H1 (cell line): Measurements from ENCODE around the gene SHH. TPM values are rescaled to one million over a fixed set of nuclear protein-coding genes. Genes with fewer than 3 reads are reported as not detected.

ENCODE experiments used
- CTCF ChIA-PET: fragments of 300-600 bp; sonication (Branson Sonifier 250); formaldehyde crosslinking; loops from one replicate; lab custom pipeline; 2021; ENCODE audit not compliant: partially characterized antibody; lab: Charles Lee
- POLR2A ChIA-PET: fragments of 300-600 bp; sonication (Branson Sonifier 250); formaldehyde crosslinking; loops from one replicate; lab custom pipeline; 2021; ENCODE audit warnings: inconsistent platforms; ENCODE audit not compliant: partially characterized antibody; lab: Charles Lee
- DNase-seq, 2 experiments: peaks; one replicate each; pipeline versions ENCODE4 v3.0.0 to v3.0.0-alpha.2; 2010 to 2022; ENCODE audit warnings: low spot score in 2 of 2, low read depth in 1 of 2, mixed read lengths in 1 of 2
- FAIRE-seq: peaks from 2 replicates; lab custom pipeline; 2011; peaks lifted over from hg19 to GRCh38; lab: Jason Lieb, UNC
- H2AFZ ChIP-seq: 2 replicates; pipeline ENCODE4 v1.8.1; 2012; ENCODE audit warnings: low read length, inconsistent platforms
- H2AK5ac ChIP-seq: 2 replicates; pipeline ENCODE4 v1.6.1; 2013; ENCODE audit warnings: low read depth, low read length
- H2BK120ac ChIP-seq: replicated peaks from 2 replicates; pipeline ENCODE3; 2013; ENCODE audit warnings: low read depth, low read length, inconsistent platforms
- H2BK12ac ChIP-seq: 2 replicates; pipeline ENCODE4 v1.6.1; 2013; ENCODE audit warnings: low read depth, low read length
- H2BK15ac ChIP-seq: 2 replicates; pipeline ENCODE4 v1.6.1; 2013; ENCODE audit warnings: low read length
- H2BK20ac ChIP-seq: 2 replicates; pipeline ENCODE4 v1.6.1; 2013; ENCODE audit warnings: low read length
- H2BK5ac ChIP-seq: 2 replicates; pipeline ENCODE4 v1.6.1; 2013; ENCODE audit warnings: low read depth, low read length
- H3K14ac ChIP-seq: 2 replicates; pipeline ENCODE4 v1.6.1; 2013; ENCODE audit warnings: inconsistent platforms; ENCODE audit not compliant: insufficient read length
- H3K18ac ChIP-seq: 2 replicates; pipeline ENCODE4 v1.6.1; 2013; ENCODE audit warnings: low read length; ENCODE audit errors: extremely low read depth
- H3K23ac ChIP-seq: 2 replicates; pipeline ENCODE4 v1.6.1; 2013; ENCODE audit warnings: inconsistent platforms; ENCODE audit not compliant: insufficient read length
- H3K23me2 ChIP-seq: 2 replicates; pipeline ENCODE4 v1.6.1; 2013; ENCODE audit warnings: low read depth, low read length
- H3K27ac ChIP-seq: 2 replicates; pipeline ENCODE4 v1.6.1; 2011; ENCODE audit warnings: low read depth, low read length, inconsistent platforms
- H3K27me3 ChIP-seq, 4 experiments: replicated peaks in 1 of 4; 1 replicate in 1 of 4; 2 replicates in 3 of 4; pipeline versions ENCODE4 v1.6.1 to v1.8.1; 2011 to 2013; ENCODE audit warnings: low read length in 3 of 4, mild to moderate bottlenecking in 3 of 4, inconsistent platforms in 2 of 4, mixed read lengths in 2 of 4, moderate library complexity in 1 of 4; ENCODE audit not compliant: control insufficient read depth in 3 of 4, insufficient read depth in 3 of 4; ENCODE audit errors: extremely low read depth in 1 of 4
- H3K36me3 ChIP-seq, 4 experiments: 2 replicates each; pipeline versions ENCODE4 v1.6.1 to v1.8.1; 2011 to 2013; ENCODE audit warnings: mild to moderate bottlenecking in 4 of 4, low read length in 3 of 4, moderate library complexity in 2 of 4, control low read depth in 1 of 4, inconsistent platforms in 1 of 4; ENCODE audit not compliant: insufficient read depth in 4 of 4, control insufficient read depth in 2 of 4
- H3K4ac ChIP-seq: replicated peaks from 2 replicates; pipeline ENCODE3; 2013; ENCODE audit warnings: low read length, low read depth, mixed read lengths, inconsistent platforms; ENCODE audit not compliant: insufficient read length
- H3K4me1 ChIP-seq, 4 experiments: replicated peaks in 1 of 4; 1 replicate in 1 of 4; 2 replicates in 3 of 4; pipeline versions ENCODE4 v1.6.1 to v1.8.1; 2011 to 2013; ENCODE audit warnings: low read length in 3 of 4, inconsistent platforms in 2 of 4, mixed read lengths in 1 of 4; ENCODE audit not compliant: insufficient read depth in 4 of 4, control insufficient read depth in 3 of 4
- H3K4me2 ChIP-seq, 2 experiments: 2 replicates each; pipeline versions ENCODE4 v1.6.1 to v1.8.1; 2011 to 2013; ENCODE audit warnings: low read depth in 2 of 2, low read length in 2 of 2, control low read depth in 1 of 2, inconsistent platforms in 1 of 2, mild to moderate bottlenecking in 1 of 2; ENCODE audit not compliant: insufficient read depth in 1 of 2
- H3K4me3 ChIP-seq, 4 experiments: fragments of 200-600, 300-600 bp in 1 of 4; sonication (generic), shearing (Covaris generic), sonication (Bioruptor Twin) in 1 of 4; 2 replicates each; pipeline versions ENCODE4 v1.5.1 to v1.8.1; 2011 to 2016; ENCODE audit warnings: low read length in 4 of 4, low read depth in 3 of 4, control low read depth in 2 of 4, inconsistent platforms in 2 of 4, mild to moderate bottlenecking in 2 of 4, mixed read lengths in 1 of 4, moderate library complexity in 1 of 4; ENCODE audit not compliant: insufficient read depth in 2 of 4; ENCODE audit errors: extremely low read depth in 1 of 4
- H3K56ac ChIP-seq: replicated peaks from 2 replicates; pipeline ENCODE3; 2013; ENCODE audit warnings: low read depth, mild to moderate bottlenecking, mixed read lengths, low read length, inconsistent platforms; ENCODE audit not compliant: insufficient read length
- H3K79me1 ChIP-seq: 2 replicates; pipeline ENCODE4 v1.6.1; 2013; ENCODE audit warnings: low read depth, low read length, control low read depth
- H3K79me2 ChIP-seq, 2 experiments: 2 replicates each; pipeline versions ENCODE4 v1.6.1 to v1.8.1; 2012 to 2013; ENCODE audit warnings: low read length in 2 of 2, mild to moderate bottlenecking in 2 of 2, inconsistent platforms in 1 of 2; ENCODE audit not compliant: insufficient read depth in 2 of 2, control insufficient read depth in 1 of 2
- H3K9ac ChIP-seq, 4 experiments: replicated peaks in 1 of 4; 1 replicate in 1 of 4; 2 replicates in 3 of 4; pipeline versions ENCODE4 v1.6.1 to v1.8.1; 2011 to 2013; ENCODE audit warnings: low read depth in 3 of 4, low read length in 3 of 4, control low read depth in 2 of 4, mild to moderate bottlenecking in 2 of 4, moderate library complexity in 2 of 4, inconsistent platforms in 1 of 4; ENCODE audit errors: extremely low read depth in 1 of 4
- H3K9me3 ChIP-seq, 2 experiments: 2 replicates each; pipeline versions ENCODE4 v1.6.1 to v1.8.1; 2012 to 2013; ENCODE audit warnings: mild to moderate bottlenecking in 2 of 2, moderate library complexity in 2 of 2, control low read depth in 1 of 2, inconsistent platforms in 1 of 2, low read depth in 1 of 2, low read length in 1 of 2, mixed read lengths in 1 of 2; ENCODE audit not compliant: insufficient read depth in 2 of 2
- H4K20me1 ChIP-seq, 2 experiments: replicated peaks in 1 of 2; 2 replicates each; pipeline versions ENCODE3 to v1.8.1; 2011 to 2013; ENCODE audit warnings: inconsistent platforms in 2 of 2, low read length in 2 of 2, mild to moderate bottlenecking in 1 of 2; ENCODE audit not compliant: insufficient read depth in 2 of 2, control insufficient read depth in 1 of 2
- H4K5ac ChIP-seq: 2 replicates; pipeline ENCODE4 v1.6.1; 2013; ENCODE audit warnings: low read length, low read depth, mixed read lengths, inconsistent platforms; ENCODE audit not compliant: insufficient read length
- H4K8ac ChIP-seq: 2 replicates; pipeline ENCODE4 v1.8.0; 2013; ENCODE audit warnings: mild to moderate bottlenecking, moderate library complexity, low read length, inconsistent platforms; ENCODE audit not compliant: insufficient read depth; ENCODE audit errors: extremely low read depth
- H4K91ac ChIP-seq: replicated peaks from 2 replicates; pipeline ENCODE3; 2013; ENCODE audit warnings: low read length, mixed read lengths, inconsistent platforms; ENCODE audit not compliant: insufficient read length
- BRCA1 ChIP-seq: IDR thresholded peaks from 2 replicates; pipeline ENCODE4 v1.6.1; 2012; ENCODE audit warnings: low read depth, low read length, improper control_type of control experiment
- EGR1 ChIP-seq: IDR thresholded peaks from 2 replicates; pipeline ENCODE4 v1.6.1; 2011; ENCODE audit warnings: low read depth, low read length, borderline replicate concordance
- EZH2 ChIP-seq: fragments of 200-600 bp; sonication (generic); IDR thresholded peaks from 2 replicates; pipeline ENCODE4 v1.7.1; 2012; ENCODE audit warnings: low read depth, mild to moderate bottlenecking, moderate library complexity, low read length, inconsistent platforms; ENCODE audit not compliant: severe bottlenecking
- PHF8 ChIP-seq: fragments of 200-600 bp; sonication (generic); conservative IDR thresholded peaks from 2 replicates; pipeline ENCODE4 v1.7.1; 2012; ENCODE audit warnings: low read depth, mild to moderate bottlenecking, inconsistent platforms, low read length, moderate library complexity
- WGBS, 2 experiments: shearing (Covaris generic) in 1 of 2; methylation state at CpG; one replicate each; pipeline versions ENCODE4 v1.1.6 to v1.1.7; 2013 to 2015; ENCODE audit warnings: low lambda C conversion rate in 2 of 2, mixed read lengths in 2 of 2, inconsistent platforms in 1 of 2, low coverage in 1 of 2, missing lambda C conversion rate in 1 of 2; ENCODE audit not compliant: insufficient replicate concordance in 2 of 2, insufficient coverage in 1 of 2, insufficient read length in 1 of 2; ENCODE audit errors: extremely low coverage in 1 of 2, missing lambda C conversion rate in 1 of 2; 5-methylcytosine and 5-hydroxymethylcytosine counted together
- polyA plus RNA-seq, 7 experiments: library from polyadenylated mRNA; depleted of rRNA in 3 of 7; stranded (reverse) in 5 of 7; unstranded in 2 of 7; fragments of >200 nt in 5 of 7; fragments of 200-250 nt in 2 of 7; gene quantifications; 1 replicate in 5 of 7; 2 replicates in 1 of 7; 4 replicates in 1 of 7; pipeline versions ENCODE4 v1.2.1 to v1.2.3, GENCODE V29; 2011 to 2013; ENCODE audit warnings: missing spikeins in 2 of 7, mixed read lengths in 2 of 7
- total RNA-seq: library from RNA; stranded (reverse); fragmentation: NEBNext Ultra II Directional; extraction: Animal tissue kit (Norgen Biotek cat#: 25700); gene quantifications from 2 replicates; pipeline ENCODE4 v1.2.1, GENCODE V29; 2021
- TF ChIP-seq, protein P1 (sequence below): IDR thresholded peaks from 2 replicates; pipeline ENCODE4 v1.6.1; 2012; ENCODE audit warnings: inconsistent platforms

SHH gene
- total and polyA plus RNA-seq, 2 of the 8 experiments (the other 6 are each of a cell fraction or from before 2014, with no cell fraction given): not detected

DNA sequence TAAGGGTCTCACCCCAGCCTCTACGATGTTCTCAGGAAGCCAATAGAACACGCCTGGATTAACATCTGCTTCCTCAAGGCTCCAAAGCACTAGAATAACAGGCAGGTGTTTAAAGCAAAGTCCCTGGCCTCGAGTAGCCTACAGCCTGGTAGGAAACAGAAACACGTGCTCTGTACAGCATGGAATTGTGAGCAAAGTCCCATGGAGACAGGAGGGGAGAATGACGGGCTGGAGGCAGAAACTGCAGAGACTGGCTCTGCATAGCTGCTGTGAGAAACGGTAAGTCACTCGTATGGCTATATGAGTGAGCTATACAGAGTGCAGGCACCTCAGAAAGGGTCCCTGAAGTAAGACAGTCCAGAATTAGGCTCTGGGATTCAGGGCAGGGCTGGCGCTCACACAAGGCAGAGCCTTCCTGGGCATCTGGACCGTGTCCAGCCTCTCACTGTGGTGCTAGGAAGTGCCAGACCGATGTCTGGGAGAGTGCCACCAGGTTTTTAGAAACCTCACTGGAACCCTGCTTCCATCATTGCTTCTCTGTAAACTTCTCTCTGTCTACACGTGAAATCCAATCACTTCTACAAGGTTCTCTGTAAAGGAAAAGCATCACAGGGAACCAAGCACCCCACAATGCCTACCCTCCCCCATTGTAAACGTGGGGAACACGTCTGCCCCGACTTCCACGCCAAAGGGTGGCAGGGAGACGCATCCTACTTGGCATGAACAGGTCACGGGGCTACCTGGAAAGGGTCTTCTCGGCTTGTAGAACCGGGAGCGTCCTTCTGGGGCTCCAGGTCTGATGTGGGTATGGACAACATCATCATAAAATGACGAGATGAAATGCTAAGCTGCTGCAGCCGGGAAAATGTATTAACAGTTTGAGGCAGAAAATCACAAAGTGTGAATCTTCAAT is 38.8 kb upstream of the SHH start:
- Histone ChIP-seq H3K9ac (no peak overlapping the region), H4K91ac (no peak overlapping the region), H2BK20ac (no peak overlapping the region), H3K56ac (no peak overlapping the region), H3K23ac (no peak overlapping the region), H3K4me2 (no peak overlapping the region), H3K79me2 (no peaks in the 10 kb centered on the region), H3K27me3 (no peaks in the 10 kb centered on the region; a peak in 1 of 7 replicates), H3K27ac (no peak overlapping the region), H2BK12ac (no peak overlapping the region), H4K20me1 (no peaks in the 10 kb centered on the region), H3K4ac (no peak overlapping the region), H3K14ac (no peak overlapping the region), H3K23me2 (peaks cover 7% of the 10 kb centered on the region), H4K5ac (no peak overlapping the region), H2BK15ac (no peak overlapping the region; the same call in 1 of the 2 replicates), H3K4me1 (no peaks in the 10 kb centered on the region; a peak in 1 of 7 replicates), H2BK120ac (no peak overlapping the region), H2AFZ (no peak overlapping the region), H2BK5ac (no peak overlapping the region), H3K79me1 (no peaks in the 10 kb centered on the region), H4K8ac (no peak overlapping the region), H2AK5ac (no peak overlapping the region), H3K4me3 (no peak overlapping the region), H3K18ac (no peak overlapping the region), H3K9me3 (no peaks in the 10 kb centered on the region), H3K36me3 (no peaks in the 10 kb centered on the region; a peak in 1 of 8 replicates)
- WGBS, 2 experiments: 91% methylated on average over 21 of the region's 22 CpGs; no CpG with 5 or more reads in 1 of the 2 experiments
- no peak for FAIRE-seq
- DNase-seq: no peak
- CTCF ChIA-PET: interaction anchor here (0.7 to 2.2 kb wide), 2 partner anchors 12 to 14 kb away, joined by 3 to 7 read pairs; no protein-coding TSS in a partner anchor
- POLR2A ChIA-PET: interaction anchor here (0.8 kb wide), 1 partner anchor 13 kb away, joined by 3 read pairs; no protein-coding TSS in a partner anchor
- TF ChIP-seq PHF8 (no peak), EGR1 (no peak), EZH2 (no peak), BRCA1 (no peak)
- TF ChIP-seq, protein P1, sequence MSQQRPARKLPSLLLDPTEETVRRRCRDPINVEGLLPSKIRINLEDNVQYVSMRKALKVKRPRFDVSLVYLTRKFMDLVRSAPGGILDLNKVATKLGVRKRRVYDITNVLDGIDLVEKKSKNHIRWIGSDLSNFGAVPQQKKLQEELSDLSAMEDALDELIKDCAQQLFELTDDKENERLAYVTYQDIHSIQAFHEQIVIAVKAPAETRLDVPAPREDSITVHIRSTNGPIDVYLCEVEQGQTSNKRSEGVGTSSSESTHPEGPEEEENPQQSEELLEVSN: no peak
